ENCODE measurements around the gene BASP1.
"Not testable (repeated sequence)": the region's sequence is repeated elsewhere in the genome, so short reads cannot be mapped to it uniquely, and the experiment has no call there.

GRCh38 chr5:17307440-17307839, 90.0 kb downstream of the BASP1 start:
- not testable (repeated sequence) for TF ChIP-seq POLR2AphosphoS5 (IDR thresholded peaks at IDR 0.05; ENCODE audit: low read depth); CTCF (IDR thresholded peaks at IDR 0.05; ENCODE audit: insufficient read depth, low read length); GABPA (IDR thresholded peaks at IDR 0.05; ENCODE audit: low read depth)
- TF ChIP-seq, protein P1, sequence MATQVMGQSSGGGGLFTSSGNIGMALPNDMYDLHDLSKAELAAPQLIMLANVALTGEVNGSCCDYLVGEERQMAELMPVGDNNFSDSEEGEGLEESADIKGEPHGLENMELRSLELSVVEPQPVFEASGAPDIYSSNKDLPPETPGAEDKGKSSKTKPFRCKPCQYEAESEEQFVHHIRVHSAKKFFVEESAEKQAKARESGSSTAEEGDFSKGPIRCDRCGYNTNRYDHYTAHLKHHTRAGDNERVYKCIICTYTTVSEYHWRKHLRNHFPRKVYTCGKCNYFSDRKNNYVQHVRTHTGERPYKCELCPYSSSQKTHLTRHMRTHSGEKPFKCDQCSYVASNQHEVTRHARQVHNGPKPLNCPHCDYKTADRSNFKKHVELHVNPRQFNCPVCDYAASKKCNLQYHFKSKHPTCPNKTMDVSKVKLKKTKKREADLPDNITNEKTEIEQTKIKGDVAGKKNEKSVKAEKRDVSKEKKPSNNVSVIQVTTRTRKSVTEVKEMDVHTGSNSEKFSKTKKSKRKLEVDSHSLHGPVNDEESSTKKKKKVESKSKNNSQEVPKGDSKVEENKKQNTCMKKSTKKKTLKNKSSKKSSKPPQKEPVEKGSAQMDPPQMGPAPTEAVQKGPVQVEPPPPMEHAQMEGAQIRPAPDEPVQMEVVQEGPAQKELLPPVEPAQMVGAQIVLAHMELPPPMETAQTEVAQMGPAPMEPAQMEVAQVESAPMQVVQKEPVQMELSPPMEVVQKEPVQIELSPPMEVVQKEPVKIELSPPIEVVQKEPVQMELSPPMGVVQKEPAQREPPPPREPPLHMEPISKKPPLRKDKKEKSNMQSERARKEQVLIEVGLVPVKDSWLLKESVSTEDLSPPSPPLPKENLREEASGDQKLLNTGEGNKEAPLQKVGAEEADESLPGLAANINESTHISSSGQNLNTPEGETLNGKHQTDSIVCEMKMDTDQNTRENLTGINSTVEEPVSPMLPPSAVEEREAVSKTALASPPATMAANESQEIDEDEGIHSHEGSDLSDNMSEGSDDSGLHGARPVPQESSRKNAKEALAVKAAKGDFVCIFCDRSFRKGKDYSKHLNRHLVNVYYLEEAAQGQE (IDR thresholded peaks at IDR 0.05; ENCODE audit: insufficient replicate concordance, low read depth) = not testable (repeated sequence)
